ENCODE results near the gene PRRC2A. TPM values are rescaled to one million over a fixed set of nuclear protein-coding genes. Genes with fewer than 3 reads are reported as not detected.

PRRC2A gene
- total and polyA plus RNA-seq, 12 donors, result 83.9 to 179 (median 98.9) TPM

- peaks cover 0 to 22% (median 3%) of the 10 kb centered on the region in 9 donors for H3K4me1 ChIP-seq
- no peak for TF ChIP-seq CTCF (IDR thresholded peaks at IDR 0.05)
- no peak for ATAC-seq
- intact Hi-C loops (cut with DNase I), result no loop called here
- WGBS, 2 donors, result 90 to 92% methylated on average over 7 of the region's 7 CpGs
- peak overlapping the region in 1 of 10 donors; percentile 44 for H3K27ac ChIP-seq
- H3K27me3 ChIP-seq, result peaks cover 0 to 5% (median 0%) of the 10 kb centered on the region in 7 donors
- DNase-seq, result no peak
- H3K9me3 ChIP-seq, result no peaks in the 10 kb centered on the region
- peaks cover 0 to 8% (median 0%) of the 10 kb centered on the region in 9 donors for H3K36me3 ChIP-seq
- H3K4me3 ChIP-seq, result peak overlapping the region in 1 of 10 donors; percentile 7
These were observed 28.1 kb upstream of the PRRC2A start for GRCh38 chr6:31592396-31592771.

- peak in 6 of 8 donors; percentile 43 to 71 (median 60) for ATAC-seq
- H3K27ac ChIP-seq, result no peak overlapping the region
- H3K4me3 ChIP-seq, result no peak overlapping the region
- H3K36me3 ChIP-seq, result no peaks in the 10 kb centered on the region
- WGBS, 2 donors, result 24 to 31% methylated on average over 2 of the region's 2 CpGs
- H3K27me3 ChIP-seq, result no peaks in the 10 kb centered on the region
- TF ChIP-seq CTCF (IDR thresholded peaks at IDR 0.05), result peak in 7 of 9 donors; percentile 26 to 53 (median 46)
- intact Hi-C loops (cut with DNase I), result loop anchor here in 6 of 10 donors (2.0 to 5.0 kb wide), 4 partner anchors 16 to 105 kb away; partner anchors contain the start of genes ATP6V1G2 (in 2 of the 6), MICB (in 2 of the 6) and NFKBIL1 (in 2 of the 6)
- H3K4me1 ChIP-seq, result peaks cover 0 to 10% (median 0%) of the 10 kb centered on the region in 9 donors
- DNase-seq, result no peak
- H3K9me3 ChIP-seq, result no peaks in the 10 kb centered on the region
These were observed 23.5 kb upstream of the PRRC2A start for GRCh38 chr6:31597006-31597405.

- Histone ChIP-seq H3K27ac (no peak overlapping the region), H3K4me3 (no peak overlapping the region), H3K27me3 (no peaks in the 10 kb centered on the region), H3K4me1 (no peaks in the 10 kb centered on the region), H3K9me3 (no peaks in the 10 kb centered on the region), H3K36me3 (no peaks in the 10 kb centered on the region)
- TF ChIP-seq CTCF (IDR thresholded peaks at IDR 0.05), result no peak
- no peak for ATAC-seq
- intact Hi-C loops (cut with DNase I), result no loop called here
- 88 to 93% methylated on average over 1 of the region's 1 CpG for WGBS, 2 donors
- no peak for DNase-seq
These were observed 13.2 kb upstream of the PRRC2A start for GRCh38 chr6:31607317-31607716.

GRCh38 chr6:31609519-31610406 lies 10.8 kb upstream of the PRRC2A start:
- intact Hi-C loops (cut with DNase I), result no loop called here
- no peak for DNase-seq
- no peak for TF ChIP-seq CTCF (IDR thresholded peaks at IDR 0.05)
- Histone ChIP-seq H3K4me1 (peaks cover 0 to 7% (median 0%) of the 10 kb centered on the region in 9 donors), H3K27me3 (no peaks in the 10 kb centered on the region), H3K27ac (no peak overlapping the region), H3K9me3 (no peaks in the 10 kb centered on the region), H3K4me3 (no peak overlapping the region), H3K36me3 (no peaks in the 10 kb centered on the region)
- 72 to 76% methylated on average over 8 of the region's 8 CpGs for WGBS, 2 donors
- no peak for ATAC-seq
